ENCODE results near the gene IGFALS. TPM values are rescaled to one million over a fixed set of nuclear protein-coding genes. Genes with fewer than 3 reads are reported as not detected.

The IGFALS gene
- total RNA-seq, 2 donors from 2014 or later, result 0.28 to 0.54 TPM

DNA sequence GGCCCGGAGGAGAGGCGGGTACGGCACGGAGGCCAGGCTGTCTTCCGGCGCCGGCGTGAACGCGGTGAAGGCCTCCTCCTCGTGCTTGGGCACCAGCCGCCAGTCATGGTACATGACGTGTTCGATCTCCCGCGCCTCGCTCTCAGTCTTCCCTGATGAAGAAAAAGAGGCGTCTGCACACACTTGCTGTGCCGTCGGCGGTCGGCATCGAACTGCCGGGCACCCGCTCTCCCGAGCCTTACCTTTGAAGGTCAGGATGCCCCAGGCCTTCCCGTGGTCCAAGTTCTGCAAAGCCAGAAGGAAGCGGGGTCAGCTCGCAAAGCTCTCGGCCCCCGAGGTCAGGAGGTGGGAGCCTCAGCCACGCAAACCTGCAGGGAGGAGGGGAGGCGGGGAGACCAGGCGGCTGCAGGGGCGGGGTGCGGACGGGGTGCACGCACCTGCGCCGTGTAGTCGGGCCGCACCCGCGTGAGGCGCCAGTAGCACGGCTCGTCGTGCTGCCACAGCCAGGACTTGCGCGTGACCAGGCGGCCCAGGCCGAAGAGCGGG, 21.1 kb downstream of the IGFALS start, which contains the start of gene EME2:
Gene EME2 (plus strand): TSS at position 449 of the 546 bp plus-strand sequence. CDS start 418 bp downstream, outside the sequence.
- Histone ChIP-seq H3K27ac (peak within 1 kb of the TSS; percentile 84 to 92), H3K27me3 (replicated peaks; ENCODE audit: insufficient read depth) (no peaks in the 10 kb centered on the region), H3K36me3 (peaks cover 30% of the 10 kb centered on the region), H3K4me3 (peak within 1 kb of the TSS; percentile 95), H3K4me1 (ENCODE audit: control insufficient read depth in 1 of 2, low read depth in 2 of 2) (peaks cover 15 to 41% of the 10 kb centered on the region in 2 donors), H3K9me3 (no peaks in the 10 kb centered on the region)
- TF ChIP-seq, protein P1, sequence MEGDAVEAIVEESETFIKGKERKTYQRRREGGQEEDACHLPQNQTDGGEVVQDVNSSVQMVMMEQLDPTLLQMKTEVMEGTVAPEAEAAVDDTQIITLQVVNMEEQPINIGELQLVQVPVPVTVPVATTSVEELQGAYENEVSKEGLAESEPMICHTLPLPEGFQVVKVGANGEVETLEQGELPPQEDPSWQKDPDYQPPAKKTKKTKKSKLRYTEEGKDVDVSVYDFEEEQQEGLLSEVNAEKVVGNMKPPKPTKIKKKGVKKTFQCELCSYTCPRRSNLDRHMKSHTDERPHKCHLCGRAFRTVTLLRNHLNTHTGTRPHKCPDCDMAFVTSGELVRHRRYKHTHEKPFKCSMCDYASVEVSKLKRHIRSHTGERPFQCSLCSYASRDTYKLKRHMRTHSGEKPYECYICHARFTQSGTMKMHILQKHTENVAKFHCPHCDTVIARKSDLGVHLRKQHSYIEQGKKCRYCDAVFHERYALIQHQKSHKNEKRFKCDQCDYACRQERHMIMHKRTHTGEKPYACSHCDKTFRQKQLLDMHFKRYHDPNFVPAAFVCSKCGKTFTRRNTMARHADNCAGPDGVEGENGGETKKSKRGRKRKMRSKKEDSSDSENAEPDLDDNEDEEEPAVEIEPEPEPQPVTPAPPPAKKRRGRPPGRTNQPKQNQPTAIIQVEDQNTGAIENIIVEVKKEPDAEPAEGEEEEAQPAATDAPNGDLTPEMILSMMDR (IDR thresholded peaks at IDR 0.05), result no peak
- ATAC-seq (ENCODE audit: insufficient number of reproducible peaks, low FRiP score, low read depth), result no peak
- DNase-seq (ENCODE audit: low spot score), result no peak

DNA sequence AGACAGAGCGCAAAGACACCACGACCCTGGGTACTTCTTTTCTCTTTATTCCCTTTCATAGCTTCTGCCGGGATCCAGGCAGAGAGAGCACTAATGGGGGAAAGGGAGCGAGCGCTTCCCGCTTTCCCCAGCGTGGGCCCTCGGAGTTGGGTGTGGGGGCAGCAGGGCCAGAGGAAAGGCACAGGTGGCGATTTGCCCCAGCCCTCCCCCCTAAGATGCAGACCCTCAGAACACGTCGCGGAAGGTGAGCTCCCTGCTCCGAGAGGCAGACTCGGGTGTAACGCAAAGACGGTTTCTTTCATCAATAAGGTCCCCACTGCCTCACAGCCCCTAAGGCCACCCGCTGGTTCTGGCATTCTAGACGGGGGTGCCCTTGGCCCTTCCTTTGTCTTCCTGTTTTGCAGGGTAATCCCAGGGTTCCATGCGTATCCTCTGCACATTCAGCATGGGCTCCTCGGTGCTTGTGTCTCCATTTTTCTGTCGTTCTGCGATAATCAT, 21.6 kb downstream of the IGFALS start:
- Histone ChIP-seq H3K36me3 (peaks cover 28% of the 10 kb centered on the region), H3K4me3 (peak overlapping the region; percentile 95), H3K27ac (peak overlapping the region; percentile 84 to 92), H3K4me1 (ENCODE audit: control insufficient read depth in 1 of 2, low read depth in 2 of 2) (peaks cover 15 to 41% of the 10 kb centered on the region in 2 donors), H3K9me3 (no peaks in the 10 kb centered on the region), H3K27me3 (replicated peaks; ENCODE audit: insufficient read depth) (no peaks in the 10 kb centered on the region)
- DNase-seq (ENCODE audit: low spot score) (no peak), ATAC-seq (ENCODE audit: insufficient number of reproducible peaks, low FRiP score, low read depth) (no peak)
- TF ChIP-seq, protein P1 (IDR thresholded peaks at IDR 0.05), result no peak

DNA sequence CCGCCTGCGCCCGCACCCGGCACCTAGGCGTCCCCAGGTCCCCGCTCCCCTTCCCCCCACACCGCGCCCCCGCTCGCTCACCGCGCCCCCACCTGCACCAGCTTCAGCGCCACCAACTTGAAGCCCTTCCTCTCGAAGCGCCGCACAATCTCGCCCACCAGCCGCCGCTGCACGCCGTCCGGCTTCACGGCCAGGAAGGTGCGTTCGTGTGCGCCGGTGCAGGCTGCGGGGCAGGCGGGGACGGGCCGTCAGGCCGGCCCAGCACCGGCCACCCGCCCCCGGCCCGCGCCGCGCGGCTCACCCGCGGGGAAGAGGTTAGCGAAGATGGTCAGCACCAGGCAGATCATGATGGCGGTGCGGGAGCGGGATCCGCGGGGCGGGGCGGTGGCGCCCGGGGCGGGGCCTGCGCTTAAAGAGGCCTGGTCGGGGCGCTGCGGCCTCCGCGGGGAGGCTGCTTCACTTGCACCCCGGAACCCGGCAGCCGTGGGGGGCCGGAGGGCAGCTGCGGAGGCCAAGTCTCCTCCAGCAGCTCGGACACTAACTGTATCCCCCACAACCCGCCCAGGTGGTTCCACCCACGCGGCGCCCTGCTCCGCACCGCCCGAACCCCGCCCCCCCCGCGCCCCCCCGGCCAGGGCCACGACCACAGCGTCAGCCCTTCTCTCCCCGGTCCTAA, 22.2 kb downstream of the IGFALS start, which contains the start of gene NME3:
Gene NME3 (minus strand): TSS at position 356 of the 676 bp plus-strand sequence. CDS start 9 bp downstream, at position 347.
- TF ChIP-seq, protein P1 (IDR thresholded peaks at IDR 0.05), result no peak
- ATAC-seq (ENCODE audit: insufficient number of reproducible peaks, low FRiP score, low read depth) (no peak), DNase-seq (ENCODE audit: low spot score) (no peak)
- H3K27ac ChIP-seq, result peak within 1 kb of the TSS; percentile 84 to 92
- peaks cover 22% of the 10 kb centered on the region for H3K36me3 ChIP-seq
- H3K9me3 ChIP-seq, result no peaks in the 10 kb centered on the region
- H3K4me1 ChIP-seq (ENCODE audit: control insufficient read depth in 1 of 2, low read depth in 2 of 2), result peaks cover 15 to 41% of the 10 kb centered on the region in 2 donors
- no peaks in the 10 kb centered on the region for H3K27me3 ChIP-seq (replicated peaks; ENCODE audit: insufficient read depth)
- peak within 1 kb of the TSS; percentile 95 for H3K4me3 ChIP-seq

DNA sequence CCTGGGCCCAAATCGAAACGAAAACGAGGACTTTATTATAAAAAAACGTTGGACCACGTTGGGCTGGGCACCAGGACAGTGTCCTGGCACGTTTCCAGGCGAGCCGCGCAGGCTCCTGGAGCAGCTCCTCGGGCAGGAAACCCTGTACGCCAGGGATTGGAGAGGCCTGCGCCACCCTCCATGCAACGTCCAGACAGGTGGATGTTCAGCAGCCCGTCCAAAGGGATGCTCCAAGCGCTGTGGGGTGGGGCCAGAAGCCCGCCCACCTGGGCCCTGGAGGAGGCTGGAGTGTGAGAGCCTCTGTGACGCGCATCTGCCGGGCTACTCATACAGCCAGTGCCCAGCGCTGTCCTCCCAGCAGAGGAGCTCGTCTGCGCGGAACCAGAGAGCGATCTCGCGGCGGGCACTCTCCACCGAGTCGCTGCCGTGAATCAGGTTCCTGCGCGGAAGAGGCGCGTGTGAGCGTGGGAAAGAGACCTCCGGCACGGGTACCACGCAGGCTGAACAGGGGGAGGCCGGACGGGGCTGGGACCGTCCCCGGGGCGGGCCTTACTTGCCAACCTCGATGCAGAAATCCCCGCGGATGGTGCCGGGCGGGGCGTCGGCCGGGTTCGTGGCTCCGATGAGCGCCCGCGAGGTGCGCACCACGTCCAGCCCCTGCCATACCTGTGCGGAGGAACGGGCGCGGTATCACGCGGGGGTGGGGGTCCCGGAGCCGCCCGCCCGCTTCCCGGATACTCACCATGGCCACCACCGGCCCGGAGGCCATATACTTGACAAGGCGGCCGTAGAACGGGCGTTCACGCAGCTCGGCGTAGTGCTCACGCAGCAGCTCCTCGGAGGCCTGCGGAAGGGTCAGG, 22.9 kb downstream of the IGFALS start:
- peak overlapping the region; percentile 84 to 92 for H3K27ac ChIP-seq
- DNase-seq (ENCODE audit: low spot score) (no peak), ATAC-seq (ENCODE audit: insufficient number of reproducible peaks, low FRiP score, low read depth) (peak; percentile 6)
- peaks cover 15 to 41% of the 10 kb centered on the region in 2 donors for H3K4me1 ChIP-seq (ENCODE audit: control insufficient read depth in 1 of 2, low read depth in 2 of 2)
- TF ChIP-seq, protein P1 (IDR thresholded peaks at IDR 0.05), result no peak
- H3K4me3 ChIP-seq, result peak overlapping the region; percentile 95
- peaks cover 24% of the 10 kb centered on the region for H3K36me3 ChIP-seq
- H3K9me3 ChIP-seq, result no peaks in the 10 kb centered on the region
- no peaks in the 10 kb centered on the region for H3K27me3 ChIP-seq (replicated peaks; ENCODE audit: insufficient read depth)
